GM23338 (cell line): ENCODE data around the gene RGL1. TPM values are rescaled to one million over a fixed set of nuclear protein-coding genes. Genes with fewer than 3 reads are reported as not detected.

Source experiments
- ATAC-seq: fragments of 200-7000 bp; cut with Tn5 transposase; 3 replicates; pipeline ENCODE4 v1.9.1; 2020
- DNase-seq: peaks from one replicate; pipeline ENCODE4 v3.0.0-alpha.2; 2015; ENCODE audit warnings: low spot score
- H2AFZ ChIP-seq: fragments of 200-600 bp; sonication (generic); 2 replicates; pipeline ENCODE4 v1.8.0; 2016; ENCODE audit warnings: antibody characterized with exemption, mild to moderate bottlenecking, moderate library complexity
- H3F3A ChIP-seq: fragments of 200-600 bp; sonication (generic); replicated peaks from 2 replicates; pipeline ENCODE4 v1.8.0; 2017; ENCODE audit warnings: antibody characterized with exemption, mixed run types, low read depth
- H3K27ac ChIP-seq: fragments of 200-600 bp; sonication (generic); 2 replicates; pipeline ENCODE4 v1.6.1; 2016; ENCODE audit warnings: low read depth
- H3K27me3 ChIP-seq: fragments of 200-600 bp; sonication (generic); 2 replicates; pipeline ENCODE4 v1.8.0; 2016; ENCODE audit warnings: mild to moderate bottlenecking, mixed run types, moderate library complexity; ENCODE audit not compliant: insufficient read depth
- H3K36me3 ChIP-seq: fragments of 200-600 bp; sonication (generic); 2 replicates; pipeline ENCODE4 v1.8.0; 2016; ENCODE audit warnings: mild to moderate bottlenecking; ENCODE audit not compliant: insufficient read depth
- H3K4me1 ChIP-seq: fragments of 200-600 bp; sonication (generic); 2 replicates; pipeline ENCODE4 v1.8.0; 2016; ENCODE audit warnings: mild to moderate bottlenecking, moderate library complexity; ENCODE audit not compliant: insufficient read depth
- H3K4me2 ChIP-seq: fragments of 200-600 bp; sonication (generic); 2 replicates; pipeline ENCODE4 v1.7.1; 2017; ENCODE audit warnings: mixed run types
- H3K4me3 ChIP-seq: fragments of 200-600 bp; sonication (generic); 2 replicates; pipeline ENCODE4 v1.6.1; 2016; ENCODE audit warnings: mixed run types
- H3K79me2 ChIP-seq: fragments of 200-600 bp; sonication (generic); replicated peaks from 2 replicates; pipeline ENCODE4 v1.8.0; 2017; ENCODE audit warnings: mild to moderate bottlenecking; ENCODE audit not compliant: insufficient read depth
- H3K9me2 ChIP-seq: fragments of 200-600 bp; sonication (generic); 2 replicates; pipeline ENCODE4 v1.8.0; 2017; ENCODE audit not compliant: insufficient read depth
- H4K20me1 ChIP-seq: fragments of 200-600 bp; sonication (generic); replicated peaks from 2 replicates; pipeline ENCODE4 v1.8.0; 2017; ENCODE audit warnings: mild to moderate bottlenecking; ENCODE audit not compliant: insufficient read depth
- H3K27ac Mint-ChIP-seq: 2 replicates; pipeline ENCODE4 v1.8.0; 2020; ENCODE audit warnings: inconsistent platforms, mild to moderate bottlenecking, moderate library complexity, mixed read lengths
- H3K27me3 Mint-ChIP-seq: 3 replicates; pipeline ENCODE4 v1.8.0; 2022; ENCODE audit warnings: low read depth, mild to moderate bottlenecking, moderate library complexity, mixed read lengths, inconsistent platforms; ENCODE audit not compliant: insufficient read depth, poor library complexity
- H3K36me3 Mint-ChIP-seq: 3 replicates; pipeline ENCODE4 v1.8.0; 2021; ENCODE audit warnings: low read depth, mild to moderate bottlenecking, inconsistent platforms, moderate library complexity, mixed read lengths
- H3K4me1 Mint-ChIP-seq: 3 replicates; pipeline ENCODE4 v1.8.0; 2020; ENCODE audit warnings: mild to moderate bottlenecking, inconsistent platforms, mixed read lengths
- H3K4me3 Mint-ChIP-seq: 3 replicates; pipeline ENCODE4 v1.8.0; 2021; ENCODE audit warnings: moderate library complexity, mild to moderate bottlenecking, inconsistent platforms, mixed read lengths
- H3K9me3 Mint-ChIP-seq: 3 replicates; pipeline ENCODE4 v1.8.0; 2020; ENCODE audit warnings: moderate library complexity, mild to moderate bottlenecking, inconsistent platforms, mixed read lengths
- CREB1 ChIP-seq: fragments of 250-450 bp; sonication (Bioruptor Pico); IDR thresholded peaks from 2 replicates; pipeline ENCODE4 v1.5.0; 2020; ENCODE audit warnings: low read depth, mild to moderate bottlenecking, moderate library complexity
- CTCF ChIP-seq, 2 experiments: fragments of 200-600 bp in 1 of 2; sonication (generic) in 1 of 2; conservative IDR thresholded peaks; 2 replicates each; pipeline versions ENCODE4 v1.5.1 to v1.6.1; 2016 to 2017; ENCODE audit warnings: antibody characterized with exemption in 2 of 2, low read depth in 2 of 2, mild to moderate bottlenecking in 2 of 2, moderate library complexity in 1 of 2
- ETS1 ChIP-seq: IDR thresholded peaks from 2 replicates; pipeline ENCODE4 v1.6.1; 2016; ENCODE audit warnings: antibody characterized with exemption
- EZH2 ChIP-seq: fragments of 200-600 bp; sonication (generic); IDR thresholded peaks from one replicate; pipeline ENCODE4 v1.8.0; 2017; ENCODE audit warnings: antibody characterized with exemption, mild to moderate bottlenecking, low read depth; ENCODE audit not compliant: unreplicated experiment
- EZH2phosphoT487 ChIP-seq: fragments of 200-600 bp; sonication (generic); IDR thresholded peaks from one replicate; pipeline ENCODE4 v1.8.1; 2018; ENCODE audit warnings: antibody characterized with exemption; ENCODE audit not compliant: unreplicated experiment
- JUNB ChIP-seq: IDR thresholded peaks from one replicate; pipeline ENCODE4 v1.6.1; 2016; ENCODE audit warnings: antibody characterized with exemption; ENCODE audit not compliant: unreplicated experiment
- NANOG ChIP-seq: IDR thresholded peaks from 2 replicates; pipeline ENCODE4 v1.6.1; 2016; ENCODE audit warnings: antibody characterized with exemption, borderline replicate concordance
- POLR2AphosphoS5 ChIP-seq: IDR thresholded peaks from 2 replicates; pipeline ENCODE4 v1.6.1; 2016; ENCODE audit warnings: antibody characterized with exemption, low read depth
- REST ChIP-seq: IDR thresholded peaks from one replicate; pipeline ENCODE4 v1.6.1; 2018; ENCODE audit warnings: antibody characterized with exemption; ENCODE audit not compliant: unreplicated experiment
- STAT1 ChIP-seq: IDR thresholded peaks from one replicate; pipeline ENCODE4 v1.6.1; 2016; ENCODE audit warnings: antibody characterized with exemption; ENCODE audit not compliant: unreplicated experiment
- ZNF114 ChIP-seq: fragments of 250-450 bp; sonication (Bioruptor Pico); IDR thresholded peaks from 2 replicates; pipeline ENCODE4 v1.5.0; 2020; ENCODE audit warnings: mild to moderate bottlenecking, moderate library complexity
- ZNF331 ChIP-seq: fragments of 250-450 bp; sonication (Bioruptor Pico); IDR thresholded peaks from 2 replicates; pipeline ENCODE4 v1.5.0; 2020; ENCODE audit warnings: low read depth, mild to moderate bottlenecking, moderate library complexity
- ZNF462 ChIP-seq: fragments of 250-450 bp; sonication (Bioruptor Pico); IDR thresholded peaks from 2 replicates; pipeline ENCODE4 v1.5.0; 2020; ENCODE audit warnings: mild to moderate bottlenecking, moderate library complexity
- polyA plus RNA-seq: library from polyadenylated mRNA; unstranded; fragments of >200 nt; fragmentation: Nextera tagmentation; extraction: Ambion mirVana; gene quantifications from 2 replicates; pipeline ENCODE4 v1.2.1, GENCODE V29; 2016
- total RNA-seq: library from RNA; depleted of rRNA; stranded (reverse); fragments of >200 nt; shearing (Covaris generic); gene quantifications from 2 replicates; pipeline ENCODE4 v1.2.3, GENCODE V29; 2014

RGL1 gene
- total and polyA plus RNA-seq, 2 experiments from 2014 or later = 0.91 to 2.6 TPM

GRCh38 chr1:183879494-183879893 is 74.6 kb downstream of the RGL1 start:
- Histone ChIP-seq H4K20me1 (no peaks in the 10 kb centered on the region), H3K79me2 (no peaks in the 10 kb centered on the region), H2AFZ (no peak overlapping the region), H3K36me3 (no peaks in the 10 kb centered on the region), H3F3A (no peaks in the 10 kb centered on the region), H3K27me3 (no peaks in the 10 kb centered on the region), H3K27ac (no peak overlapping the region), H3K9me2 (peaks cover 8% of the 10 kb centered on the region; the same call in 1 of the 2 replicates), H3K4me2 (no peak overlapping the region), H3K4me3 (no peak overlapping the region), H3K4me1 (no peaks in the 10 kb centered on the region; the same call in 1 of the 2 replicates)
- Mint-ChIP-seq H3K9me3 (no peaks in the 10 kb centered on the region), H3K27ac (no peak overlapping the region), H3K36me3 (no peaks in the 10 kb centered on the region), H3K27me3 (no peaks in the 10 kb centered on the region), H3K4me1 (peaks cover 28% of the 10 kb centered on the region), H3K4me3 (no peak overlapping the region)
- DNase-seq (no peak), ATAC-seq (no peak)
- TF ChIP-seq CREB1 (CRISPR knock-in tag) (no peak), CTCF (conservative IDR thresholded peaks at IDR 0.05; ENCODE audit: low read depth in 2 of 2) (no peak), ETS1 (no peak), ZNF114 (CRISPR knock-in tag) (no peak), JUNB (no peak), EZH2phosphoT487 (no peak), ZNF331 (CRISPR knock-in tag) (no peak), STAT1 (no peak), REST (no peak), NANOG (no peak), ZNF462 (CRISPR knock-in tag) (no peak), POLR2AphosphoS5 (no peak), EZH2 (no peak)
